BLaER1 treated with 17β-estradiol and CSF1 and Interleukin-3, amounts not matched to agents 10 nM and 100 nM (cell line): Measurements from ENCODE around the gene SRRM2.

Experiments used
- H3K27ac ChIP-seq, 11 experiments: shearing (Covaris generic); formaldehyde crosslinking; 2 replicates each; pipeline ENCODE4 v1.8.1; 2022
- H3K27me3 ChIP-seq, 11 experiments: shearing (Covaris generic); formaldehyde crosslinking; 2 replicates each; pipeline ENCODE4 v1.8.1; 2022
- H3K36me3 ChIP-seq, 11 experiments: shearing (Covaris generic); formaldehyde crosslinking; 2 replicates each; pipeline ENCODE4 v1.8.1; 2022
- H3K4me1 ChIP-seq, 10 experiments: shearing (Covaris generic); formaldehyde crosslinking; 2 replicates each; pipeline ENCODE4 v1.8.1; 2022
- H3K4me2 ChIP-seq, 11 experiments: shearing (Covaris generic); formaldehyde crosslinking; 2 replicates each; pipeline ENCODE4 v1.8.1; 2022
- H3K4me3 ChIP-seq, 10 experiments: shearing (Covaris generic); formaldehyde crosslinking; 2 replicates each; pipeline ENCODE4 v1.8.1; 2022
- H3K9ac ChIP-seq, 11 experiments: shearing (Covaris generic); formaldehyde crosslinking; 2 replicates each; pipeline ENCODE4 v1.8.1; 2022
- H3K9me3 ChIP-seq, 11 experiments: shearing (Covaris generic); formaldehyde crosslinking; replicated peaks in 1 of 11; 2 replicates each; pipeline ENCODE4 v1.8.1; 2022
- H4K20me1 ChIP-seq, 11 experiments: shearing (Covaris generic); formaldehyde crosslinking; 2 replicates each; pipeline ENCODE4 v1.8.1; 2022
- Cebpa-rat ChIP-seq, 11 experiments: shearing (Covaris generic); IDR thresholded peaks; 2 replicates each; pipeline ENCODE4 v1.8.1; 2022

The SRRM2 gene

GRCh38 chr16:2798723-2799204 lies 46.3 kb downstream of the SRRM2 start:
- no peaks in the 10 kb centered on the region for H4K20me1 ChIP-seq
- no peak overlapping the region for H3K9ac ChIP-seq
- no peak overlapping the region for H3K4me3 ChIP-seq
- H3K4me1 ChIP-seq, result peaks cover 0 to 23% (median 0%) of the 10 kb centered on the region in 10 experiments; a peak in 9 of 20 replicates
- H3K36me3 ChIP-seq, result no peaks in the 10 kb centered on the region
- H3K4me2 ChIP-seq, result no peak overlapping the region
- no peak for TF ChIP-seq Cebpa-rat (IDR thresholded peaks at IDR 0.05)
- no peak overlapping the region for H3K27ac ChIP-seq
- H3K9me3 ChIP-seq, result peaks cover 2 to 12% (median 8%) of the 10 kb centered on the region in 11 experiments; a peak in 19 of 22 replicates
- H3K27me3 ChIP-seq, result no peaks in the 10 kb centered on the region

GRCh38 chr16:2799205-2799858 lies 46.9 kb downstream of the SRRM2 start:
- Histone ChIP-seq H3K9me3 (peaks cover 8 to 18% (median 13%) of the 10 kb centered on the region in 11 experiments), H3K27me3 (no peaks in the 10 kb centered on the region), H3K9ac (no peak overlapping the region), H3K36me3 (no peaks in the 10 kb centered on the region; a peak in 1 of 22 replicates), H3K4me3 (no peak overlapping the region), H3K4me1 (peaks cover 0 to 18% (median 0%) of the 10 kb centered on the region in 10 experiments; a peak in 8 of 20 replicates), H3K4me2 (peak overlapping the region in 1 of 11 experiments; percentile 1; a peak in 1 of 22 replicates), H4K20me1 (no peaks in the 10 kb centered on the region), H3K27ac (no peak overlapping the region)
- no peak for TF ChIP-seq Cebpa-rat (IDR thresholded peaks at IDR 0.05)

DNA sequence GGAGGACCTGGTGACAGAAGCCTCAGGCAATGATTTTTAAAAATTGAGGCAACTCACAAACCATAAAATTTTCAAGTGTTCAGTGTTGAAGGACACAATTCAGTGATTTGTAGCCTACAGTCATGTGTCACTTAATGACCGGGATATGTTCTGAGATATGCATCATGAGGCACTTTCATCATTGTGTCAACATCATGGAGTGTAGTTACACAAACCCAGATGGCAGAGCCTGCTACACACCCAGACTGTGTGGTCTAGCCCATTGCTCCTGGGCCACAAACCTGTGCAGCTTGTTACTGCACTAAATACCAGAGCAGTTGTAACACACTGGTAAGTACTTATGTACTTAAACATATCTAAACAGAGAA lies 47.4 kb downstream of the SRRM2 start:
- Histone ChIP-seq H3K4me1 (peaks cover 0 to 13% (median 0%) of the 10 kb centered on the region in 10 experiments; a peak in 6 of 20 replicates), H3K27me3 (no peaks in the 10 kb centered on the region), H4K20me1 (no peaks in the 10 kb centered on the region), H3K4me3 (no peak overlapping the region), H3K9me3 (peaks cover 12 to 23% (median 19%) of the 10 kb centered on the region in 11 experiments), H3K36me3 (no peaks in the 10 kb centered on the region; a peak in 1 of 22 replicates), H3K4me2 (peak overlapping the region in 1 of 11 experiments; percentile 1; a peak in 1 of 22 replicates), H3K27ac (no peak overlapping the region), H3K9ac (no peak overlapping the region)
- no peak for TF ChIP-seq Cebpa-rat (IDR thresholded peaks at IDR 0.05)

- no peaks in the 10 kb centered on the region; a peak in 1 of 22 replicates for H3K36me3 ChIP-seq
- no peak overlapping the region for H3K9ac ChIP-seq
- no peak overlapping the region for H3K27ac ChIP-seq
- no peaks in the 10 kb centered on the region for H3K27me3 ChIP-seq
- no peak for TF ChIP-seq Cebpa-rat (IDR thresholded peaks at IDR 0.05)
- peaks cover 12 to 27% (median 19%) of the 10 kb centered on the region in 11 experiments for H3K9me3 ChIP-seq
- no peaks in the 10 kb centered on the region for H3K4me1 ChIP-seq
- H4K20me1 ChIP-seq, result no peaks in the 10 kb centered on the region
- no peak overlapping the region for H3K4me3 ChIP-seq
- H3K4me2 ChIP-seq, result no peak overlapping the region
Observed at GRCh38 chr16:2803545-2804195, 51.2 kb downstream of the SRRM2 start.

DNA sequence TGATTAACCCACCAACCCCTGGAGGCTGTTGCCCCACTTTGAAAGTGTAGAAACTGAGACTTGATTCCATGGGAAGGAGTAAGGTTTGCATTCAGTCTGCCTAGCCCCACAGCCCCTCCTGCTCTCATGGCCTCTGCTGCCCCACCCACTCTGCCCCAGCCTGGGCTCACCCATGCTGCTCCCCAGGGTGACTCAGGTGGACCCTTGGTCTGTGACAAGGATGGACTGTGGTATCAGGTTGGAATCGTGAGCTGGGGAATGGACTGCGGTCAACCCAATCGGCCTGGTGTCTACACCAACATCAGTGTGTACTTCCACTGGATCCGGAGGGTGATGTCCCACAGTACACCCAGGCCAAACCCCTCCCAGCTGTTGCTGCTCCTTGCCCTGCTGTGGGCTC lies 52.3 kb downstream of the SRRM2 start:
- no peak overlapping the region for H3K4me3 ChIP-seq
- no peak overlapping the region for H3K4me2 ChIP-seq
- H3K9me3 ChIP-seq, result peaks cover 12 to 27% (median 19%) of the 10 kb centered on the region in 11 experiments
- H3K27me3 ChIP-seq, result no peaks in the 10 kb centered on the region
- H3K36me3 ChIP-seq, result no peaks in the 10 kb centered on the region; a peak in 1 of 22 replicates
- no peak for TF ChIP-seq Cebpa-rat (IDR thresholded peaks at IDR 0.05)
- no peaks in the 10 kb centered on the region for H3K4me1 ChIP-seq
- H3K27ac ChIP-seq, result no peak overlapping the region
- H3K9ac ChIP-seq, result no peak overlapping the region
- no peaks in the 10 kb centered on the region for H4K20me1 ChIP-seq

- Histone ChIP-seq H4K20me1 (no peaks in the 10 kb centered on the region), H3K36me3 (no peaks in the 10 kb centered on the region; a peak in 1 of 22 replicates), H3K9ac (no peak overlapping the region), H3K4me2 (no peak overlapping the region), H3K27ac (no peak overlapping the region), H3K27me3 (no peaks in the 10 kb centered on the region), H3K9me3 (peaks cover 12 to 27% (median 19%) of the 10 kb centered on the region in 11 experiments), H3K4me3 (no peak overlapping the region), H3K4me1 (no peaks in the 10 kb centered on the region)
- TF ChIP-seq Cebpa-rat (IDR thresholded peaks at IDR 0.05), result no peak
Observed at GRCh38 chr16:2806286-2806685, 53.8 kb downstream of the SRRM2 start.

GRCh38 chr16:2808181-2808580 lies 55.7 kb downstream of the SRRM2 start:
- Histone ChIP-seq H3K4me1 (peaks cover 0 to 11% (median 10%) of the 10 kb centered on the region in 10 experiments; a peak in 15 of 20 replicates), H3K4me3 (no peak overlapping the region), H3K9ac (no peak overlapping the region), H3K9me3 (peaks cover 12 to 23% (median 17%) of the 10 kb centered on the region in 11 experiments), H3K27me3 (no peaks in the 10 kb centered on the region), H3K36me3 (no peaks in the 10 kb centered on the region; a peak in 1 of 22 replicates), H3K27ac (no peak overlapping the region), H3K4me2 (no peak overlapping the region), H4K20me1 (no peaks in the 10 kb centered on the region)
- TF ChIP-seq Cebpa-rat (IDR thresholded peaks at IDR 0.05), result no peak

GRCh38 chr16:2809149-2809760 lies 56.8 kb downstream of the SRRM2 start:
- no peak for TF ChIP-seq Cebpa-rat (IDR thresholded peaks at IDR 0.05)
- Histone ChIP-seq H3K9ac (no peak overlapping the region), H3K36me3 (no peaks in the 10 kb centered on the region; a peak in 1 of 22 replicates), H3K4me1 (peaks cover 0 to 16% (median 11%) of the 10 kb centered on the region in 10 experiments; a peak in 15 of 20 replicates), H3K4me2 (no peak overlapping the region), H3K27me3 (no peaks in the 10 kb centered on the region), H3K4me3 (no peak overlapping the region), H4K20me1 (no peaks in the 10 kb centered on the region), H3K9me3 (peaks cover 4 to 15% (median 8%) of the 10 kb centered on the region in 11 experiments), H3K27ac (no peak overlapping the region)

GRCh38 chr16:2810651-2811050 lies 58.2 kb downstream of the SRRM2 start:
- H3K9me3 ChIP-seq, result peaks cover 0 to 4% (median 0%) of the 10 kb centered on the region in 11 experiments; a peak in 2 of 22 replicates
- H3K4me1 ChIP-seq, result peaks cover 0 to 25% (median 18%) of the 10 kb centered on the region in 10 experiments; a peak in 15 of 20 replicates
- H3K27me3 ChIP-seq, result no peaks in the 10 kb centered on the region

More at GRCh38 chr16:2810651-2811050, 58.2 kb downstream of the SRRM2 start:
- no peak for TF ChIP-seq Cebpa-rat (IDR thresholded peaks at IDR 0.05)
- H4K20me1 ChIP-seq, result no peaks in the 10 kb centered on the region
- no peak overlapping the region for H3K4me3 ChIP-seq
- no peak overlapping the region for H3K9ac ChIP-seq
- no peak overlapping the region for H3K4me2 ChIP-seq
- H3K36me3 ChIP-seq, result no peaks in the 10 kb centered on the region
- no peak overlapping the region for H3K27ac ChIP-seq
